Peyer's patch (tissue), 4 donors: ENCODE data around the gene ZBED1.

Experiments used
- POLR2A ChIP-seq, 2 donors: fragments of 450-650 bp; IDR thresholded peaks; one replicate each; pipeline ENCODE4 v1.5.1; 2017; ENCODE audit warnings: antibody characterized with exemption in 2 of 2, mild to moderate bottlenecking in 2 of 2, moderate library complexity in 2 of 2
- TF ChIP-seq, protein P1 (sequence below), 6 experiments: fragments of 450-650 bp in 4 of 6; fragments of 200-600 bp in 2 of 6; sonication (generic) in 1 of 6; IDR thresholded peaks; one replicate each; pipeline ENCODE4 v1.5.1; 2017 to 2019; ENCODE audit warnings: antibody characterized with exemption in 6 of 6, mild to moderate bottlenecking in 3 of 6, moderate library complexity in 1 of 6

DNA sequence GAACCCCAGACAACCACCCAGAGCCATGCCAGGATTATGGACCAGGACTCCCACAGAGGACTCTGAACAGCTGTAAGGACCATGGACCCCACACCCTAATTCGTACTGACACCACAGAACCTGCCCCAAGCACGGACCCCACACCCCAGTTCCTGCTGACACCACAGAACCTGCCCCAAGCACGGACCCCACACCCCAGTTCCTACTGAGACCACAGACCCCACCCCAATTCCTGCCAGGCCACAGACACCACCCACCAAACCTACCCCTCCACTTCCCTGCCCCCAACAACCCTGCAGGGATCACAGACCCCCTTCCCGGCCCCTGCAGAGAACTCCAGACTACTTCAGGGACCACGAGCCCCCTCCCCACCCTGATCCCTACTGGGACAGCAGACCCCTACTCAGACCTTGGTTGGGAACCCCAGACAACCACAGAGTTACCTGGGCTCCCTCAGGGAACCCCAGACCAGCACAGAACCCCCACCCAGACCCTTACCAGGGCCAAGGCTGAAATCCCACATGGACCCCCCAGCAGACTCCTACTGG lies 1.4 kb upstream of the ZBED1 start:
- no peak for TF ChIP-seq POLR2A (IDR thresholded peaks at IDR 0.05)
- TF ChIP-seq, protein P1, sequence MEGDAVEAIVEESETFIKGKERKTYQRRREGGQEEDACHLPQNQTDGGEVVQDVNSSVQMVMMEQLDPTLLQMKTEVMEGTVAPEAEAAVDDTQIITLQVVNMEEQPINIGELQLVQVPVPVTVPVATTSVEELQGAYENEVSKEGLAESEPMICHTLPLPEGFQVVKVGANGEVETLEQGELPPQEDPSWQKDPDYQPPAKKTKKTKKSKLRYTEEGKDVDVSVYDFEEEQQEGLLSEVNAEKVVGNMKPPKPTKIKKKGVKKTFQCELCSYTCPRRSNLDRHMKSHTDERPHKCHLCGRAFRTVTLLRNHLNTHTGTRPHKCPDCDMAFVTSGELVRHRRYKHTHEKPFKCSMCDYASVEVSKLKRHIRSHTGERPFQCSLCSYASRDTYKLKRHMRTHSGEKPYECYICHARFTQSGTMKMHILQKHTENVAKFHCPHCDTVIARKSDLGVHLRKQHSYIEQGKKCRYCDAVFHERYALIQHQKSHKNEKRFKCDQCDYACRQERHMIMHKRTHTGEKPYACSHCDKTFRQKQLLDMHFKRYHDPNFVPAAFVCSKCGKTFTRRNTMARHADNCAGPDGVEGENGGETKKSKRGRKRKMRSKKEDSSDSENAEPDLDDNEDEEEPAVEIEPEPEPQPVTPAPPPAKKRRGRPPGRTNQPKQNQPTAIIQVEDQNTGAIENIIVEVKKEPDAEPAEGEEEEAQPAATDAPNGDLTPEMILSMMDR (IDR thresholded peaks at IDR 0.05) = no peak
